ENCODE results near the gene MANF. TPM values are rescaled to one million over a fixed set of nuclear protein-coding genes. Genes with fewer than 3 reads are reported as not detected.

MANF gene
- 10 to 100 TPM; 16.2 to 34.6 (median 24.9) TPM for total RNA-seq

DNA sequence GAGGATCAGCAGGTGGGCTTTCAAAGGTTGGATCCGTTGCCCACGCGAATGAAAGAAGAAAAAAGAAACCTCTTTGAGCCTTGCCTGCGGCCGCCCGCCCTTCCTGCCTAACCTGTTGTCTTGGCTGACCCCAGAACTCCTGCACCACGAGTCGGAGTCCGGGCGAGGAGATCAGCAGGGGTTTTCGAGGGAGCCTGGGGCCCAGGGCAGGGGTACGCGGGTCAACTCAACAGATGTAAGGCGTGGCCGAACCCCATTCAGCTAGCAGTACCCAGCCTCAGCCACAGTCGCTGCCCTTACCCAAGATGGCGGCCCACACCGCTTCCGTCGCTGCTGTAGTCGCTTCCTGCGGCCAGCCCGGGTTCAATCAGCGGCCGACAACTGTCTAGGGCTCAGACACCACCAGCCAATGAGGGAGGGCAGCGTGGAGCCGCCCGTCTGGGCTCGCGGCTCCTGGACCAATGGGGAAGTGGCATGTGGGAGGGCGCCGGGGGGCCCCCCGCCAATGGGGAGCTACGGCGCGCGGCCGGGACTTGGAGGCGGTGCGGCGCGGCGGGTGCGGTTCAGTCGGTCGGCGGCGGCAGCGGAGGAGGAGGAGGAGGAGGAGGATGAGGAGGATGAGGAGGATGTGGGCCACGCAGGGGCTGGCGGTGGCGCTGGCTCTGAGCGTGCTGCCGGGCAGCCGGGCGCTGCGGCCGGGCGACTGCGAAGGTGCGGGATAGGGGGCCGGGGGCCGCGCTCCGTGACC is at the start of gene MANF:
Gene MANF (plus strand): TSS at position 566 of the 748 bp plus-strand sequence. CDS start 52 bp downstream, at position 618.
- TF ChIP-seq EP300 (IDR thresholded peaks at IDR 0.05), result no peak
- peak; percentile 68 for TF ChIP-seq POLR2A (IDR thresholded peaks at IDR 0.05; ENCODE audit: low read depth)
- TF ChIP-seq, protein P1, sequence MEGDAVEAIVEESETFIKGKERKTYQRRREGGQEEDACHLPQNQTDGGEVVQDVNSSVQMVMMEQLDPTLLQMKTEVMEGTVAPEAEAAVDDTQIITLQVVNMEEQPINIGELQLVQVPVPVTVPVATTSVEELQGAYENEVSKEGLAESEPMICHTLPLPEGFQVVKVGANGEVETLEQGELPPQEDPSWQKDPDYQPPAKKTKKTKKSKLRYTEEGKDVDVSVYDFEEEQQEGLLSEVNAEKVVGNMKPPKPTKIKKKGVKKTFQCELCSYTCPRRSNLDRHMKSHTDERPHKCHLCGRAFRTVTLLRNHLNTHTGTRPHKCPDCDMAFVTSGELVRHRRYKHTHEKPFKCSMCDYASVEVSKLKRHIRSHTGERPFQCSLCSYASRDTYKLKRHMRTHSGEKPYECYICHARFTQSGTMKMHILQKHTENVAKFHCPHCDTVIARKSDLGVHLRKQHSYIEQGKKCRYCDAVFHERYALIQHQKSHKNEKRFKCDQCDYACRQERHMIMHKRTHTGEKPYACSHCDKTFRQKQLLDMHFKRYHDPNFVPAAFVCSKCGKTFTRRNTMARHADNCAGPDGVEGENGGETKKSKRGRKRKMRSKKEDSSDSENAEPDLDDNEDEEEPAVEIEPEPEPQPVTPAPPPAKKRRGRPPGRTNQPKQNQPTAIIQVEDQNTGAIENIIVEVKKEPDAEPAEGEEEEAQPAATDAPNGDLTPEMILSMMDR (IDR thresholded peaks at IDR 0.05), result peak in 2 of 3 experiments; percentile 15 to 20
- TF ChIP-seq POLR2AphosphoS5 (IDR thresholded peaks at IDR 0.05), result peak; percentile 83 to 90
- under 1% methylated on average over 17 of the region's 65 CpGs for WGBS
- Histone ChIP-seq H3K36me3 (peaks cover 11 to 31% (median 23%) of the 10 kb centered on the region in 4 donors), H3K27me3 (no peaks in the 10 kb centered on the region), H3K4me3 (peak within 1 kb of the TSS; percentile 76 to 94 (median 82)), H3K27ac (replicated peaks in 1 of 4) (peak within 1 kb of the TSS; percentile 88 to 97 (median 93)), H3K4me1 (peaks cover 33 to 59% (median 40%) of the 10 kb centered on the region in 4 donors), H3K9me3 (no peaks in the 10 kb centered on the region)
- intact Hi-C loops (cut with DNase I), result loop anchor here (5.0 to 10.0 kb wide), 2 partner anchors 290 to 768 kb away; partner anchors contain the start of genes MAPKAPK3 and TEX264
- DNase-seq (ENCODE audit: extremely low spot score), result peak; percentile 99

DNA sequence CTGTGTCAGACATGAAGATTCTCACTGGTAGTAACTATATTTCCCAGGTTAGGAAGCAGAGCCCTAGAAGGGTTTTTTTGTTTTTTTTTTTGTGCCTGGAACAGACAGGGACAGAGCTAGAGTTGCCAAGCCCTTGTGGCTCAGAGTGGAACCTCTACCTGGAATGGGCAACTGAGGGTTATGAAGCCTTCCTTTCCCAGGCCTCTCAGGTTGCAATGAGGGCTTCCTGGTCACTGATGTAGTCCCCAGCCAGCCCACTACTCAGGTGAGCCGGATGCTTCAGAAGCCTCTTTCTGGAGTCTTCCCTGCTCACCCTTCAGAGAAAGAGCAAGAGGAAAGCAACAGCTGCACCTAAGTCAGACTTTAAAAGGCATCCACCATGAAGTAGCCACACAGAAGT is 48.8 kb upstream of the MANF start:
- Histone ChIP-seq H3K27ac (replicated peaks in 1 of 4) (no peak overlapping the region), H3K4me1 (peaks cover 18 to 32% (median 20%) of the 10 kb centered on the region in 4 donors), H3K9me3 (no peaks in the 10 kb centered on the region), H3K36me3 (peaks cover 0 to 16% (median 3%) of the 10 kb centered on the region in 4 donors), H3K27me3 (no peaks in the 10 kb centered on the region), H3K4me3 (no peak overlapping the region)
- peak; percentile 31 for DNase-seq (ENCODE audit: extremely low spot score)
- intact Hi-C loops (cut with DNase I), result no loop called here
- 91% methylated on average over 1 of the region's 1 CpG for WGBS
- TF ChIP-seq EP300 (IDR thresholded peaks at IDR 0.05), result no peak
- TF ChIP-seq, protein P1 (IDR thresholded peaks at IDR 0.05), result no peak
- no peak for TF ChIP-seq POLR2A (IDR thresholded peaks at IDR 0.05; ENCODE audit: low read depth)
- no peak for TF ChIP-seq POLR2AphosphoS5 (IDR thresholded peaks at IDR 0.05)

DNA sequence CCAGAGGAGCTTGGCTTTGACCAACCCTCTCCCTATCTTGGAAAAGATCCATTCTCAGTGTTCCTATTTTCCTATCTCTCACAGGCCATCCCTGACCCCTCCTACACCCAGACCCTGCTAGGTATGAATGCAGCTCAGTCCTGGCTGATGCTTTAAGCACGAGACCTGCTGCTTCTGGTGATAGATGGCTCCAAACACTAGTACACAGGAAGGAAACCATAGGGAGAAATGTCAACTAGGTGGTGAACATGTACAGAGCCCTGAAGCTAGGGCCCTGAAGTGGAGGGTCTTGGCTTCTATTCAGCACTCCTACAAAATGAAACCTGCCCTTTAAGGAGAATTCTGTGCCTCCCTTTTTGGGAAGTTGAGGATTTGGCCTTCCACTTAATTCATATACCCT is 47.4 kb upstream of the MANF start:
- peak; percentile 79 for DNase-seq (ENCODE audit: extremely low spot score)
- intact Hi-C loops (cut with DNase I), result no loop called here
- H3K9me3 ChIP-seq, result no peaks in the 10 kb centered on the region
- no peaks in the 10 kb centered on the region for H3K27me3 ChIP-seq
- H3K4me3 ChIP-seq, result no peak overlapping the region
- TF ChIP-seq EP300 (IDR thresholded peaks at IDR 0.05), result no peak
- TF ChIP-seq POLR2A (IDR thresholded peaks at IDR 0.05; ENCODE audit: low read depth), result no peak
- no peak for TF ChIP-seq POLR2AphosphoS5 (IDR thresholded peaks at IDR 0.05)
- TF ChIP-seq, protein P1 (IDR thresholded peaks at IDR 0.05), result no peak
- peaks cover 0 to 16% (median 3%) of the 10 kb centered on the region in 4 donors for H3K36me3 ChIP-seq
- 71% methylated on average over 1 of the region's 1 CpG for WGBS
- H3K27ac ChIP-seq (replicated peaks in 1 of 4), result no peak overlapping the region
- peaks cover 18 to 34% (median 21%) of the 10 kb centered on the region in 4 donors for H3K4me1 ChIP-seq

DNA sequence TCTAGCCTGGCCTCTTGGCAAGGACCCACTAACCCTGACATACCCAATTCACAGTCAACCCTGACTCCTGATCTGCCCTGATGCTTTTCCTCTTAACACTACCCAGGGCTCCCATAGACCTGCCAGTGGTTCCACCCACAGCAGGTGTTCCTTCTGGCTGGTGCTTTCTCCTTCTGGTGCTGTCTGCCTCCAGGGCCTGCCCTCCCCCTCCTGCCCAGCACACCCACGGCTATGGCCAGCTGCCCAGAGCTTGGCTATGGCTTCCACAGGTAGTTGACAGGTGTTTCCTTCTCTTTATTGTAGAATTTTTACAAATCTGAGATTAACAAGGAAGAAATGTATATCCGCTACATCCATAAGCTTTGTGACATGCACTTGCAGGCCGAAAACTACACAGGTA is 46.5 kb upstream of the MANF start:
- DNase-seq (ENCODE audit: extremely low spot score), result no peak
- H3K9me3 ChIP-seq, result no peaks in the 10 kb centered on the region
- H3K27me3 ChIP-seq, result no peaks in the 10 kb centered on the region
- intact Hi-C loops (cut with DNase I), result no loop called here
- peaks cover 0 to 9% (median 3%) of the 10 kb centered on the region in 4 donors for H3K36me3 ChIP-seq
- H3K4me1 ChIP-seq, result peaks cover 18 to 34% (median 21%) of the 10 kb centered on the region in 4 donors
- no peak for TF ChIP-seq POLR2A (IDR thresholded peaks at IDR 0.05; ENCODE audit: low read depth)
- no peak for TF ChIP-seq POLR2AphosphoS5 (IDR thresholded peaks at IDR 0.05)
- TF ChIP-seq, protein P1 (IDR thresholded peaks at IDR 0.05), result no peak
- no peak for TF ChIP-seq EP300 (IDR thresholded peaks at IDR 0.05)
- peak overlapping the region in 1 of 4 donors; percentile 79 for H3K27ac ChIP-seq (replicated peaks in 1 of 4)
- H3K4me3 ChIP-seq, result no peak overlapping the region
- 89% methylated on average over 3 of the region's 3 CpGs for WGBS
